Suppressor macrophage (primary cell): Measurements from ENCODE around the gene GAS2L3.
A peak's percentile ranks its signal among the peaks of the same experiment; 100 is the strongest.

ENCODE experiments used
- DNase-seq, 4 experiments: peaks; one replicate each; pipeline ENCODE4 v3.0.0-alpha.2; 2020 to 2022

GAS2L3 gene

DNA sequence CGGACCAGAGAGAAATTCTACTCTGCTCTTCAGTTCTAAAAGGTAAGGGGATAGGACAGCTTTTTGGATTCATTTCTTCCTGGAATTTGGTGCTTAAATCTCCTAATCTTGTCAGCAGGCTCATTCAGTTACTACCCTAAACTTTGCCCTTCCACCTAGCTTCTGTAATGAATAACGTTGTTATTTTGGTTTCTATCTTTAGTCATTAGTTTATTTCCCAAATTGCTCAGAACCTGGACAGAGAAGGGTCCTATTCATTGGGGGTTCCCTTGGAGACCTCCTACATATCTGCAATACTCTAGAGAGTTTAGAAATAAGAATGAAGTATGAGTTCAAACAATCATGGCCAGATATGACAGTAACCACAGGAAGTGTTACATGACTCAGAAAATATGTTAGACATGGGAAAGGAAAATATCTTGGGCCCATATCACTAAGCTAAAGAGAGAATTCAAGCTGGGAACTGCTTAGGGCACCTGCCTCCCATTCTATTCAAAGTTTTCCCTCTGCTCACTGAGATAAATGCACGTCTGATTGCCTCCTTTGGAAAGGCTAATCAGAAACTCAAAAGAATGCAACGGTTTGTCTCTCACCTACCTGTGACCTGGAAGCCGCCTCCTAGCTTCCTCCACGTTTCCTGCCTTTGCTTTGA lies 87.9 kb downstream of the GAS2L3 start:
- DNase-seq, result no peak

DNA sequence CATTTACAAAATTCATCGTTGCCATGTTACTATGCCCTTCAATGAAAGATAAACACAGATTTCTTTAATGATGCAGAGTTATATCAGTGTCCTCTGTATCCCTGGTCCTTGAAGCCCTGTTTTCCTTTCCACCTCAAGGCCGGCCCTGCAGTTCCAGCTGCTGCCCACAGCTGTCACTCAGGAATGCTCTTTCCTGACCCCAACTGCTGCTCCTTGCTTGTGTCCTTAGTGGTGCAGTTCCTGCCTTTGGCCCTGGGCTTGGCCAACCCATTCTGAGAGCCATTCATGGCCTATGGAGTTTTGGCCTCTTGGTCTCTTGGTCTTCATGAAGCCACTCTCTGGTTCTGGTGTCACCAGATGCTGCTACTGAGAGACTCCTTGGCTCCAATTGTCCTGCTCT lies 93.1 kb downstream of the GAS2L3 start:
- DNase-seq, result no peak

DNA sequence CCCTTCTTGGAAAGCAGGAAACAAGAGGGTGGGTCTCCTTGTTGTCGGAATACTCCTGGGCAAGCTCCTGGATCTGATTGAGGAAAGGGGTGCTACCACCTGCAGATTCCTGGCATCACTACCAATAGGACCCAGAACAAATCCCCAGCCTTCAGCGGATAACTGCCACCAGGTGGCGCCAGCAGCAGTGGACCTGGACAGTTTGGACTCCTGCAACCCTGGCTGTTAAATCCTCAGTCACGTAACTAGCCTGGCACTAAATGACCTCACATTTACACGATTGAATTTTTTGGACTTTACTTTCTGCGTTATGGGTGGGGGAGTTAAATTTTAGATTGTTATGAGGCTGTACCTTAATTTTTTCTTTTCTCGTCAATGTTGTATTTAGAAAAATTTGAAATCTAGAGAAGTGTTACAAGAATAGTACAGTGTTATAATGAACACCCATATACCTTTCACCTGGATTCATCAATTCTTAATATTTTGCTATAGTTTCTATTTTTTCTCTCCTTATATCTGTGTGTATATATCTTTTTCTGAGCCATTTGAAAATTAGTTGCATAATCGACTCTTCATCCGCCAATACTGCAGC lies 95.6 kb downstream of the GAS2L3 start:
- DNase-seq, result peak; percentile 76 to 87 (median 82)

- no peak for DNase-seq
These were observed 96.4 kb downstream of the GAS2L3 start for GRCh38 chr12:100669922-100670321.

DNA sequence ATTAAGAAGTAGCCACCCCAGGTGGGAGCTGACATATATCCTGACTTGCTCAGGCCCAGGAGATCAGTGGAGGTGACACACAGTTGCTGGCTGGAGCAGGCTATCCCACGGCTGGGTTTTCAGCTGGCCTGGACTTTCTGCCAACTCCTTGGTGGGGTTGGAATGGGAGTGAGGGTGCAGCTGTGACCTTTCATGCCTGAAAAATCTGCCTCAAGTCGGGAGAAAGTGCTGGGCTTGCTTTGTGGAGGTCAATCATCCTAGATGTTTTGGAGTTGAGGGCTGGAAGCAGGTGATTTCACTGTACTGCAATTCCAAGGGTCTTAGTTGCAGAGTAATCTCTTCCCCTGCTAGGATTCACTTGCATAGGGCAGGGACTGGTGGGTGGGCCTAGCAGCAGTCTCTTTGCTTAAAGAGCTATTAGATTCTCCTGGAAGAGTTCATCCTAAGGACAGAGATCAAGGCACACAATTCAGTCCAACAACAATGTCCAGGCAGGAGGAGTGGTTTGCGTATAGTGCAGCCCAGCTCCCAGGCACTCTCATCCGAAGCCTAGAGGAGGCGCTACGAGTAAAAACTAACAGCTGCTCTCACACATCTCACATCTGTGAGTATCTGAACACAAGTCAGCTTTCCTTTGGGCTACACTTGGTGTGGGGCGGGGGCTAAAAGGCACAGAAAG lies 98.1 kb downstream of the GAS2L3 start:
- DNase-seq, result no peak

DNA sequence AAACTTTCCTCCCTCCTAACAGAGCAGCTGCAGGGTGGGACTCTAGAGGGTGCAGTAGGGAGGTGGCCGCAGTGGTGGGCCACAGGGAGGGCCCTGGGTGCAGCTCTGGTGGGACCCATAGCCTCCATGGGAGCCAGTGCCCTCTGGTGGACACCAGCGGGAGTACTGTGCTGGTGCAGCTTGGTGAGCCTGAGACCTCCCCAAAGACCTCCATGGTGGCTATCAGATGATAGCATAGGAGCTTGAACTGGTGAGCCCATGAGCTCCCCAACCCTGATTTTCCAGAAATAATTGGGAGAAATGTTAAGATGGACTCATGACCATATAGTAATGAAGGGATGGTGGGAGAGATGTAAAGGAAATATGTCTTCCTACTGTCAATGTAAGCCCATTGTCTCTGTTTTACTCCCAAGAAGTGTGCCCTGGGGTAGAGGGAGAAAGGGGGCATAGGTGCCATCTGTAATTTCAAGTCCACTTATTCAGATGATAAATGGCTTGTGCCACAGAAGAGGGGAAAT lies 98.7 kb downstream of the GAS2L3 start:
- DNase-seq, result peak; percentile 36 to 57 (median 41)

DNA sequence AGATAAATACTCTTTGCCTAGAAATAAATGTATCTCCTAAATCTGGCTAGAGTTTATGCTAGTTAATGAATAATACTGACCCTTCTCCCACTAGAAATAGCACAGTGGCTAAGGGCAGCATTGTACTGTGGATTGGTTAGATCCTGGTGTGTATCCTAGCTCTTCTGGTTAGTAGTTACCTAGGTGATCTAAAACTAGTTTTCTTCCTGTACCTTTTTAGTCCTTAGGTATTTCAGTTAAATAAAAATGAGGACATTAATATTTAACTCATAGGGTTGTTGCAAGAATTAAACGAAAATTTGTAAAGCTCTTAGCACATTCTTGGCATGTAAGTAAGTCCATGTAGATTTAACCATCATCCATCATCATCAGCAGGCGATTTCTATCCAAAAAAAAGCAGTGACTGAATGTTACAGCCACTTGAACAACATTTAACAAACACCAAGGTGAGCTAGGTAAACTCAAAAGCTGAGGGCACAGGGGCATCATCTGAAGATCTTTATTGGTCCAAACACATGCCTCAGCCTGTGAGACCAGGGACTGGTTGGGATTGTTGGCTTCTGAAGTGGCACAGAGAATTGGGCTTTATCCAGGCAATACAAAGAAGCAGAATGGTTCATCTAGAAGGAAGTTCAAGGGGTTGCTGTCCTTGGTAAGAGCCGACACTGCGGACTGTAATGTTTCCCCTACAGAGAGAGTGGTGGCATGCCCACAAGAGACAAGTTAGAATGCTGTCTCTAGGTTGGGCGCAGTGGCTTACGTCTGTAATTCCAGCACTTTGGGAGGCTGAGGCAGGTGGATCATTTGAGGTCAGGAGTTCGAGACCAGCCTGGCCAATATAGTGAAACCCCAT lies 100.8 kb downstream of the GAS2L3 start:
- DNase-seq, result no peak
